ENCODE results near the gene NT5C3A. TPM values are rescaled to one million over a fixed set of nuclear protein-coding genes. Genes with fewer than 3 reads are reported as not detected.
"Not testable (repeated sequence)": the region's sequence is repeated elsewhere in the genome, so short reads cannot be mapped to it uniquely, and the experiment has no call there.

NT5C3A gene
- total RNA-seq, 1 experiment from 2014 or later: 35.9 TPM

DNA sequence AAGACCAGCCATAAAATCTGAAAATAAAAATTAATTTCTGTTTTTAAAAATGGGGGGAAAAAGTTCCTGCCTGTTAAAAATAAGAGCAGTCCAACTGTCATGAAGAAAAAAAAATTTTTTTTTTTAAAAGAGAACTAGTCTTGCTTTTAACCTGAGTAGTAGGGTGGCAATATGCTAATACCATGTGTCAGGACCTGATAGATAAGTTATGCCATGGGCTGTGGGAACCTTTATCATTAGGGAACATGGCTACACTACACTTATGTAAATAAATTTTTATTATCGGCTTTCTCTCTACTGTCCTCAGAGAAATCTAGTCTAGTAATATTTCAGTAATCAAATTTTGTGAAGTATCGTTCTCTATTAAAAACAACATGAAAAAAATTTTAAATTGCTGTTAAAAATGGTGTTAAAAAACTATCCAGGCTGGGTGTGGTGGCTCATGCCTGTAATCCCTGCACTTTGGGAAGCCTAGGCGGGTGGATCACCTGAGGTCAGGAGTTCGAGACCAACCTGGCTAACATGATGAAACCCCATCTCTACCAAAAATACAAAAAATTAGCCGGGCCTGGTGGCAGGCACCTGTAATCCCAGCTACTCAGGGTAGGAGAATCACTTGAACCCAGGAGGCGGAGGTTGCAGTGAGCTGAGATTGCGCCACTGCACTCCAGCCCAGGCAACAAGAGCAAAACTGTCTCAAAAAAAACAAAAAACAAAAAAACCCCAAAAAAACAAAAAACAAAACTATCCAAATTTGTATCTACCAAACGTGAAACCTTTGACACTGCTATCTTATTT lies 20.7 kb downstream of the NT5C3A start:
- no peak for DNase-seq (ENCODE audit: low read depth)

DNA sequence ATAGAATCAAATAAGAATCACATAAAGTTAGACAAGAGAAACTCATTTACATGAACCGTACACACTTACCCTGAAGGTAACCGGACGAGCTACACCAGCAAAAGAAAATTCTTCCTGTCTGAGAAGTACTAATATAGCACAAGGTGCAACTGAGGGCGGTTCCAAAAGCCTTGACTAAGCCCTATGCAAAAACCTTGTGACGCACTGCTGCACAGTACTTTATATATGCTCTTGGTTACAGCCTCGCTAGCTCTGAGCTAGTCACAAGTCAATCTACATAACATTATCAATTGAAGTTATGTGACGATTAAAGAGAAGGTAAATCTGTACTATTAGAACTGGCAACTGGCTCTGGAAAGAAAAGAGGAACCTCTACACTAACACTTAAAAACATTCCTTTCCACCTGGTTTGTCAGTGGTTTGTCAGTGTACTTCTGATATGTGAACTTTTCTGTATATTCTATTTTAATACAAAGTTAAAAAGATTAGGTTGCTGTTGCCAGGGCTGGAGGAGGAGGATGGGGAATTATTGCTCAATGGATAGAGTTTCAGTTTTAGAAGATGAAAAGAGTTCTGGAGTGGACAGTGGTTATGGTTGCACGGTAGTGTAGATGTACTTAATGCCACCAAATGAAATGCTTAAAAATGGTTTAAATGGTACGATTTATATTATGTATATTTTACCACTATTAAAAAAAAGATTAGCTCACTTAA lies 21.6 kb downstream of the NT5C3A start:
- peak; percentile 29 for DNase-seq (ENCODE audit: low read depth)

DNA sequence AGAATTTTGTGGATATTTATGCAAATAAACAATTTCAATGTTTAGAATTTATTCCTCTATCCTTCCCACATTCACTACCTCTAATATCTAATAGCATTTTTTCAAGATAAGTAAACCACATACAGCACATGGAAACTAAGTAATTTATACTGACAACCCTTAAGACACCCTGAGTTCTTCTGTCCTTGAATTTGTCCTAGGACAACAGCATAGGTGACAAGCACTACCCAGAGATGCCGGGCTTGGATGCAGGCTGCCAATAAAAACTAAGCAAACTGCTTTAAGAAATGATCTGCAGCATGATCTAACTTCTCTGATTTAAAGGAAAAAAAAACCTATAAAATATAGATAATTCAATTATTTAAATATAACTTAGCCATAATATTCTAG lies 22.7 kb downstream of the NT5C3A start:
- no peak for DNase-seq (ENCODE audit: low read depth)

DNA sequence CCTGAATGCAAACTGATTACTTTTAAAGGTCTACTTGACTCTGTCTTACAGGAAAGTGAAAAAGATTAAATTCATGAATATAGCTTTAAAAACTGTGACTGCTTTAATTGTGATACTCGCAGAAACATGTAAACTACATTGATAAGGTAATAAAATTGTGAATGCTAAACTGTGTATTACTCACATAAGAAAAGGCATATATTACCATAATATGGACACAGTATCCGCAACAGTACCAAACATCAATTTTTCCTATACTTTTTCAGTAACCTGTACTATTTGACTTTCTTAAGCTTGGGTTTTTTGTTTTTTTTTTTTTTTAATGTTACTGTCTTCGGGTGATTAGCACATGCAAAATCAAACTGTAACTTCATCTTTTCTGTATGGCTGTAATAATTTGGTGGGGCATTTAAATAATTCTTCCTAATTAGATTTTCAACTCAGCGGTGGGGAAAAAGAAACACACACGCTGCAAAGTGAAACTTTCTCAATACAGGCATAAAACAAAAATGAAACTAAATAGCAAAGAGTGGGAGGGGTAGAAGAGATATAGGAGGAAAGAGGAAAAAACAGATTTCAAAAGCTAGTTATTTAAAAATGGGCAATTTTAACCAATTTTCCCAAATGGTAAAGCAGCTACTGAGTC lies 23.2 kb downstream of the NT5C3A start:
- peak; percentile 43 for DNase-seq (ENCODE audit: low read depth)

DNA sequence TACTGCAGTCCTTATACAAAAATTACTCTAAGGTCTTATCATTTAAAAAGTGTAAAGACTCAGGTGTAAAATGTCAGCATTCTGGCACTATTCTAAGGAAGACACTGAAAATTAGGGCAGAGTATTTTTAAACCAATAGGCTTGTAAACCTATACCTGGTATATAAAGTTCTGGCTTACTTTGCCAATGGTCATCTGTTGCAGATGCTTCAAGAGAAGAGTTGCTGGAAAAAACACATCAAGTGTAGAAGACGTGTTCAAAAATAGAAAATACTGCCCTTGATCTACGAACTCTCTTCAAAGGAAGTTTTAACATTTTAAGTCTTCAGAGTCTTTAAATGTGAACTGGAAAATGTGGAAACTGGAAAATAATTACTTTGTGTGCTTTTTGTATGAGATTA lies 23.9 kb downstream of the NT5C3A start:
- no peak for DNase-seq (ENCODE audit: low read depth)

DNA sequence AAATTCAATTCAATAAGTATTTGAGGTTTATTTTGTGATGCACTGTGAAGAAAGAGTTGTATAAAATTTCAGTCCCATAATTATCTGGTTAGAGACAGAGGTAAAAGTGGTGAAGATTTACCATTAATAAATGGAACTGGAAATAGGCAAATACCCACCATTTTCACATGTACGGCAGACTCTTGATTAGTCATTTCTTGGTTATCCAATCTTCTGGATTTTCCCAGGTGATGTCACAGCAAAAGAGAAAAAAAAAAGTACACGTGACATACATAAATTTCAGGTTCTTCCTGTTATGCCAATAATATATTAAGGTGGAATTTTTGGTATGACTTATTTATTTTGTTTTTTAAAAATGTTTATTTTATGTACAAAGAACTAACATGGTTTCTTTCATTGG lies 26.8 kb downstream of the NT5C3A start:
- DNase-seq (ENCODE audit: low read depth): peak; percentile 12

DNA sequence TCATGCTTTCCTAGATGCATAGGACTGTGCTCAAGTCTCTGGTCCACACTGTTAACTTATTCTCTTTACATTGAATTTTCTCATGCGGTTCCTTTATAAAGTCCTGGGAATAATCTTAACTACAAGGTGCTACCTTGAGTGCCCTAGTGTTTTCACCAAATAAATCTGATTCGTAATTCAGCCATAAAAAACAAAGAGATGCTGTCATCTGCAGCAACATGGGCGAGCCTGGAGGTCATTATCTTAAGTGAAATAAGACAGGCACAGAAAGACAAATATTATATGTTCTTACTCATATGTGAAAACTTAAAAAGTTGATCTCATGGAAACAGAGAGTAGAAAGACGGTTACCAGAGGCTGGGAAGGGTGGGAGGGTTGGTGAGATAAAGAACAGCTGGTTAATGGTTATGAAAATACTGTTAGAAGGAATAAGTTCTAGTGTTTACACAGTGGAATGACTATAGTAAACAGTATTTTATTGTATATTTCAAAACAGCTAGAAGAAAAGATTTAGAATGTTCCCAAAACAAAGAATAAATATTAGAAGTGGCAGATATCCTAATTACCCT lies 38.3 kb downstream of the NT5C3A start:
- DNase-seq (ENCODE audit: low read depth): peak; percentile 5

DNA sequence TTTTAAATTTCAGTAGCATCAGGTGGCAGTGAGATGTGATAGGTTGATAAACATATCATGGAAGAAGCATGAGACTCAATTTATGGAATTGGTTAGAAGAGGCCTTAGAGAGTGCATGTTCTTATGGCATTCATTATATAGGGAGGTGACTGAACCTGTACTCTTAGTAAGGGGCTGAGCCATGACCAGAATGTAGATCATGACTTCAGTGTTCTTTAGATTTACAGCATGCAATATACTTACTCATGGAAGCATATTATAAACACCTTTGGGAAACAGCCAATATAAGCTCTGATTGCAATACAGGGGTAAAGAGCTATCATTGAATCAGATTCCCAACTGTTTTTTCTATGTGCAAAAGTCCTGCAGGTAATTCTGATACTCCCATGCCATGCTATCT lies 50.2 kb downstream of the NT5C3A start:
- no peak for DNase-seq (ENCODE audit: low read depth)

DNA sequence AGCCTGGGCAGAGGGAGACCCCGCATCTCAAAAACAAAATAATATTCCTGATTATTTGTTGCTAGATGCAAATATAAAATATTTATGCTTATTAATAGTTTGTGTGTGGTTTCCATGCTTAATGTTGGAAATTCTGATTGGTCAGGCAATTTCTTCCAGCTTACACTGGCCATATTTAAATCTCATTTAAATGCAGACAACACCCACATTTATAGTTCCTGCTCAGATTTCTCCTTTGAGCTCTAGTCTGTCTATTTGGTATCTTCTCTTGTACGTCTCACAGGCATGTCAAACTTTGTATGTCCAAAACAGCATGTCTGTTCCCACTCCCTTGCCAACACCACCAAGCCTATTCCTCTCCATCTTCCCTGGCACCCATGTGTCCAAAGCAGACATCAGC lies 52.8 kb downstream of the NT5C3A start:
- no peak for DNase-seq (ENCODE audit: low read depth)

DNA sequence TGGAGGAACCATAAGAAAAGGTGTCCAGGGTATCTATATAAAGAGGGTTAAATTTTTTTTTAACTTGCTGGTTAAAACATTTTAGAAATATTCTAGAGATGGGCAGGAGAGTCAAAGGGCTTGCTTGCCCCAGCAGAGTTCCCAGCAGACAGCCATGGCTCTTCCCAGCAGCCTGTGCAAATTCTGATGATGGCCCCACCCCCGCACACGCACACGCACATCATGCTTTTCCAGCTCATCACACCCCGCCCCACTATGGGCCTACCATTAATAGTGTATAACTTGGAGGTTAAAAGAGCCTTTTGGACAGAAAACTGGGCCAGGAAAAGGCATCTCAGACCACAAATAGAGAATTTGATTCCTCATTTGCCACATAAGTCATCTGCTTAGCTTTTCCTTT lies 56.9 kb downstream of the NT5C3A start:
- not testable (repeated sequence) for DNase-seq (ENCODE audit: low read depth)

DNA sequence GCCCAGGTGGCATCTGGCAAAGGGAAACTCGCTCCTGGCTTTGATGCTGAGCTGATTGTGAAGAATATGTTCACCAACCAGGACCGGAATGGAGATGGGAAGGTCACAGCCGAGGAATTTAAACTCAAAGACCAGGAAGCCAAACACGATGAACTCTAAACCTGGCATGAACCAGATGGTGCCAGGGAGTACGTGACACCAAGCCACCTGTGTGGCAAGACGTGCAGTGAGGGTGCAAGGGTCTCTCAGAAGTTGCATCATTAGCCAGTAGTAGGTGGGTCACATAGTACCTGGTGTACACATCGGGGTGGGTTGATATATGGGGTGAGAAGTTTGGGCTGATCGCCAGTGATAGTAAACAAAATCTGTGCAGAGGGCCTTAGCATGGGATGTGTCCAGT lies 57.4 kb downstream of the NT5C3A start:
- DNase-seq (ENCODE audit: low read depth): not testable (repeated sequence)

DNA sequence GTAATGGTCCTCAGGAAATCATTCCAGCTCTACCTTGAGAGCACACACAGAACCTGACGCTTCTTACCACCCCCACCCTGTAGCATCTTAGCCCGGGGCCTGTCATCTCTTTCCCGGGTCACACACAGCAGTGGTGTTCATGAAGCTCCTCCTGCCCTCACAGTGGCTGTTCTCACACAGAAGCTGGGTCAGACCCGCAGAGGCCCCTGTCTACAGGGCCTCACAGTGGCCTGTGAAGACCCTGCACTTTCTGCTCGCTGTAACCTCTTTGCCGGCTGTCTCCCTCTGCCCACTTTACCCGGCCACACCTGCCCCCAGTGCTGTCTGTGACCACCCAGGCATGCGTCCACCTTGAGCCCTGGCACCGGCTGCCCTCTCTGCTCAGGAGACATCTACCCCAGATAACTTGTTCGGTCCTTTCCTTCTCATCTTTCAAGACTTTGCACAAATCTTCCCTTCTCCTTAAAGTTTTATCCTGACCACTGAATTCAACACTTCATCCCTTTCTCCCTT lies 58.4 kb downstream of the NT5C3A start:
- not testable (repeated sequence) for DNase-seq (ENCODE audit: low read depth)

DNA sequence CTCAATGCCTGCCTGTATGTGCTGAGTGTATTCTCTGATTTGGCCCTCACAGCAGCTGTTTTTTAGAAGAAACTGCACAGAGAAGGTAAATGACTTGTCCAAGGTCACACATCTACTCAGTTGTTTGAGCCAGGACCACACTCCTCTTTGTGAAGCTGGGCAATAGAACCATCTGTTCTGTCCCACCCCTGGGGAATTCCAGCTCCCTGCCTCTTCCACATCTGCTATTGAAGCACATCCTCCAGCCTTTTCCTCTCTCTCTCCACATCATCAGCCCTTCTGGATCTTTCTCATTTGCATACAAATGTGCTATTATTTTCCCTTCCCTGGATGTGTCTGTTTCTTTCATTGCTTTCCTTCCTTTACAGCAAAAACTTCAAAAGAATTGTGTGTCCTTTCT lies 59.5 kb downstream of the NT5C3A start:
- peak; percentile 13 for DNase-seq (ENCODE audit: low read depth)

DNA sequence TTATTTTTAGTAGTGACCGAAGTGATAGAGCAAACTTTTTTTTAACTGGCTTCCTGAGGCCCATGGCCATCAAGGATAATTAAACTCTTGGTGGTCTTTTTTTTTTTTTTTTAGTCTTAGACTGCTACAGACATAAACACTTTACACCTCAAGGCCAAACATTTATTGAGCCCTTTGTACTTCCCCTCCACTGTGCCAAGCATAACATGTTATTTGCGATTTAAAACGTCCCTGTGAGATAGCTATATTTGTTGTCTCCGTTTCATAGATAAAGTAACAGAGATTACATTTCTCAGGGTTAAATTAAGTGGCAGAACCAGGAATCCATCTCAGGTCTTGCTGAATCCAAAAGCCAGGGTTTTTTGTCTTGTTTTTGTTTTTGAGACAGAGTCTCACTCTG lies 63.2 kb downstream of the NT5C3A start:
- not testable (repeated sequence) for DNase-seq (ENCODE audit: low read depth)

DNA sequence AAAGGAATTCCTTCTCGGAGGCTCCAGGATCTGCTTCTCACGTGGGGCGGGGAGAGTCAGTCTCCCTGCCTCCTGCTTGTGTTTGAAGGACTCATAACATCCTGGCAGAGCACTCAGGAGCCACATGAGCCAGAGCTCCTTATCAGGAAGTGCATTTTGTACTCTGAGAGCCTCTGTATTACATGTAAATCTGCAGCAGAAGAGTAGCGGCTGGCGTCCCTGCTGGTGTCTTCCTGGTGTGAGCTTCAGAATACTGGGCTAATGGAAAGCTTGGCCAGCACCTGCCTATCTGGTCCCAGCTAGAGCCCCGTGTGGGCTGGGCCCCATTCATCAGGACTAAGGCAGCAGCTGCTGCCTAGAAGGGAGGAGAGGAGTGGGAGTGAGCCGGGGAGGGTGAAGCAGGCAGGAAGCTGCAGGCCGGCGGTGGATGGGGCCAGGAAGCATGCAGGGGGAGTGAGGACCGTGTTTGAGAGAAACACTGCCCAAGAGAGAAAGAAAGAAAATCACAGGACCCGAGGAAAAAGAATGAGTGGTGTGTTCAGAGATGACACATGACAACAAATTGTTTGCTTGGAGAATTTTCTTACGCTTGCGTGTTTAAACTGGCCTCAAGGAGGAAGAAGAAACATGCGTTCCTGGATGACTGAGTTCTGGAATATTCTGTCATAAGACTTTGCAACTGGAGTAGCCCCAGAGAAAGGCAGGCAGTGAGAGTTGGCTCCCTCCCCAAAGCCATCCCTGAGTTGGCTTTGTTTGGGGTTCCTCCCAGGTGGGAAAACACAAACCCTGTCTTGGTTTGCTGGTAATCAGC lies 64.0 kb downstream of the NT5C3A start:
- DNase-seq (ENCODE audit: low read depth): peak; percentile 68

DNA sequence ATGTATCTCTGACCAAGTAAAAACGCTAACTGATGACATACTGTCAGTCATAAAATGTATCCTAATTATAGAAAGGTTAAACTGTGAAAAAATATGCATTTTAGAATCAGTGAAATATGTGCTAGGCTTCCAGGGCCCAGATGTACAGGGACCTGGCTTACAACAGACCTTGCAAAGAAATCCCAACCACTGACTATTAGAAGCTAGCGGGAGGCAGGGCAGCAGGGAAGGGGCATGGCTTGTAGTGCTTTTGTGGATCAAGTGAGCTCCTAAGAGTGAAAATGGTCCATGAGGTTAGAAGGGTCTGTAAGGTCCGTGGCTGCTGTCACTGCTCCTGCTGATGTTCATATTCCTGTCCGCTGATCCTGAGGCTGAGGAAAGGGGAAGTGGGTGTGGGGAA lies 64.6 kb downstream of the NT5C3A start:
- DNase-seq (ENCODE audit: low read depth): not testable (repeated sequence)

DNA sequence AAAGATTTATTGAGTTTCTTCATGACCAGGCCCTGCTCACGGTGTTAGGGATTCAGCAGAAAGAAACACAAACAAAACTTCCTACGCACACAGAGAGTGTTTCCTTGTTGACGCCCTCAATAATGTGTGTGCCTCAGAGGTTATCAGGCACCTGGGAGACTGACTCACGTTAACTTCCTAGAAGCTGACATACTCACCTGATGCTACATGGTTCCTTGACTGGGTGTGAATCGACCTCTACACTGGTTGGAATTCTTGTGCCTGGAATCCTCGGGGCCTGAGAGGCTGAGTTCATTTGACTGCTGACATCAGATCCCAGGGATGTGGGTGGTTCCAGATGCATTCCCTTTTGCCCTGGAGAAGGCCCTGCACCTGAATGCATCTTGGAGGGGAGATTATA lies 69.8 kb downstream of the NT5C3A start:
- DNase-seq (ENCODE audit: low read depth): not testable (repeated sequence)

DNA sequence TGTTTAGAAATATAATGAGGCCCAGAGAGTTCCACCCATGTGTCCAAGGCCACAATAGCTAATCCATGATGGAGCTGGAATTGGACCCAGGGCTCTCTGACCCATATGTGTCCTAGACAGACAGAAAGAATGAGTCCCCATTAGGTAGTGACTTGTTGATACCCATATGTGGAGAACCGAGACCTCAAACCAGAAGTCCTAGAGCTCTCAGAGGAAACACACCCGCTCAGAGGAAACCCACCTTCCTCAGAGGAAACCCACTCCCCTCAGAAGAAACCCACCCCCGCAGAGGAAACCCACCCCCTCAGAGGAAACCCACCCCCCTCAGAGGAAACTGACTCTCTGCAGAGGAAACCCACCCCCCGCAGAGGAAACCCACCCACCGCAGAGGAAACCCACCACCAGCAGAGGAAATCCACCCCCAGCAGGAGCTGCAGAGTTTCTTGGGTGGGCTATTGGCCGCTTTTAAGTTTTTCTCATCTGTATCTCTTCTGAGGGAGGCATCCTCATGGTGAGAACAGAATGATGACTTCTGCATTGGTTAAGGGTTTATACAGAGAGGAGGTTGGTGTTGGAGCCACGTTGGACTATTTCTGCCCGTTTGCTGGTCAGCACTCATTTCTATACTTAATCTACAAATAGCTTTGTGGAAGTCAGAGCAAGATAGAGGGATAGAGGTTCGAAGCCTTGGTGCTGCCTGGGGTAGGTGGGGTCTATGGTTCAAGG lies 70.4 kb downstream of the NT5C3A start:
- DNase-seq (ENCODE audit: low read depth): not testable (repeated sequence)

DNA sequence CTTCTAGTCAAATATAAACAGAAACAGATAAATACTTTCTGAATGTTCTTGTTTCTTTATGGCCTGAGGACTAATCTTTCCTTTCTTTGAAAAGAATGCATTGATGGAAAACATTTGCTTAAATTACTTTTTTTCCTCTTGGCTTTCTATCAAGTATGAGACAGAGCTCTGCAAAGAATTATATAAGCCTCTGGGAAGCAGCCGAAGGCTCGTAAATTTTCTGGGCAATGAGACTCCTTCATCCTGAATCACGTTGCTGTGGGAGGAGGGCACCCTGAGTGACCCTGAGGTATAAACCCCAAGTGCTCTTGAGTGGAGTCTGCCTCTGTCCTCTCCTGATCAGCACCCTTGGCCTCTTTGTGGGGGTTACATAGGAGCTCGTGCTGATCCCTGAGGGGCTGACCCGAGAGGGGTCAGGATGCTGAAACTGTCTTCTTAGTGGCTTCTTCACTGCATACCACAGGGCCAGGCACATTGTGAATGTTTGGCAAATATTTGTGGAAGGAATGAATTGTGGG lies 71.4 kb downstream of the NT5C3A start:
- DNase-seq (ENCODE audit: low read depth): not testable (repeated sequence)

DNA sequence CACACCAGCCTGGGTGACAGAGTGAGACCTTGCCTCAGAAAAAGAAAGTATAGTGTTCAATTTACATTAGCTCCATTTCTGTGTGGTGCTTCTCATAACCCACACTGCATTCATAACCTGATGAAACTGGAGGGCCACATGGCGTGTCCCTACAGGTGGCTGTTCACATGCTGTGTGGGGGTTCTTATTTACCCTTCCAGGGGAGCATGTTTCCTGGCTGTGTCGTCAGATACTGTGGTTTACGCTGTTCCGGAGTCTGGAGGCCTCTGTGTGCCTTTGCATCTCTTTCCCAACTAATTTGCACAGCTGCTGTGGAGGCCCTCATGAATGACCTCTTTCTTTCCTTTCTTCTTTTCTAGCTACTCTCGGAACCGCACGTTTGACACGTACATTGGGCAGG lies 74.4 kb downstream of the NT5C3A start:
- not testable (repeated sequence) for DNase-seq (ENCODE audit: low read depth)
